Type B pancreatic cell (in vitro differentiated cells): ENCODE measurements around the gene TNRC6A. TPM values are rescaled to one million over a fixed set of nuclear protein-coding genes. Genes with fewer than 3 reads are reported as not detected.
"Not testable (repeated sequence)": the region's sequence is repeated elsewhere in the genome, so short reads cannot be mapped to it uniquely, and the experiment has no call there.

Experiments
- DNase-seq: peaks from one replicate; pipeline ENCODE4 v3.0.0; 2021; ENCODE audit warnings: mixed read lengths; ENCODE audit not compliant: unreplicated experiment; ENCODE audit errors: extremely low spot score
- H3K27ac Mint-ChIP-seq: 2 replicates; pipeline ENCODE4 v1.8.0; 2021; ENCODE audit warnings: mild to moderate bottlenecking, mixed read lengths
- H3K27me3 Mint-ChIP-seq: 2 replicates; pipeline ENCODE4 v1.8.0; 2021; ENCODE audit warnings: mixed read lengths
- H3K36me3 Mint-ChIP-seq: 2 replicates; pipeline ENCODE4 v1.8.0; 2021; ENCODE audit warnings: mixed read lengths
- H3K4me1 Mint-ChIP-seq: one replicate; pipeline ENCODE4 v1.8.0; 2021; ENCODE audit warnings: mixed read lengths; ENCODE audit not compliant: unreplicated experiment
- H3K4me3 Mint-ChIP-seq: 2 replicates; pipeline ENCODE4 v1.8.0; 2021; ENCODE audit warnings: mild to moderate bottlenecking, mixed read lengths
- H3K9me3 Mint-ChIP-seq: 2 replicates; pipeline ENCODE4 v1.8.0; 2021; ENCODE audit warnings: mixed read lengths
- total RNA-seq: library from RNA; stranded (reverse); gene quantifications from 2 replicates; pipeline ENCODE4 v1.2.1, GENCODE V29; 2021; ENCODE audit warnings: low replicate concordance
- TF ChIP-seq, protein P1 (sequence below): fragments of 200-600 bp; sonication (generic); conservative IDR thresholded peaks from 2 replicates; pipeline ENCODE4 v1.5.0; 2021; ENCODE audit warnings: antibody characterized with exemption, mild to moderate bottlenecking

Gene TNRC6A
- total RNA-seq, 1 donor from 2014 or later, result 65.9 TPM

DNA sequence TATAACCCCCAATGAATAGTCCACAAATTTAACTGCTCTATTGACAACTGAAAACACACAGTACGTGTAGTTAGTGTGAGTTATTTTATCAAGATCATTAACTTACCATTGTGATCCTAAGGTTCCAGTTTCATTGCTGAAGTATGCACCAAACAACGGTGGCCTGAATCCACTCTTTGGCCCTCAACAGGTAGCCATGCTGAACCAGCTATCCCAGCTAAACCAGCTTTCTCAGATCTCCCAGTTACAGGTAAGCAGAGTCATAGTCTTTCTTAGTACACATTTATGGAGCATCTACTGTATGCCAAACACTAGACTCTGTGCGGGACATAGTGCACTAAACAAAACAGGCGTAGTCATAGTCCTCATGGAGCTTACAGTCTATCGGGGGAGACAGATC, 76.0 kb downstream of the TNRC6A start:
- Mint-ChIP-seq H3K4me3 (no peak overlapping the region), H3K36me3 (peaks cover 37% of the 10 kb centered on the region), H3K27ac (no peak overlapping the region), H3K4me1 (no peaks in the 10 kb centered on the region), H3K27me3 (no peaks in the 10 kb centered on the region), H3K9me3 (no peaks in the 10 kb centered on the region)
- TF ChIP-seq, protein P1, sequence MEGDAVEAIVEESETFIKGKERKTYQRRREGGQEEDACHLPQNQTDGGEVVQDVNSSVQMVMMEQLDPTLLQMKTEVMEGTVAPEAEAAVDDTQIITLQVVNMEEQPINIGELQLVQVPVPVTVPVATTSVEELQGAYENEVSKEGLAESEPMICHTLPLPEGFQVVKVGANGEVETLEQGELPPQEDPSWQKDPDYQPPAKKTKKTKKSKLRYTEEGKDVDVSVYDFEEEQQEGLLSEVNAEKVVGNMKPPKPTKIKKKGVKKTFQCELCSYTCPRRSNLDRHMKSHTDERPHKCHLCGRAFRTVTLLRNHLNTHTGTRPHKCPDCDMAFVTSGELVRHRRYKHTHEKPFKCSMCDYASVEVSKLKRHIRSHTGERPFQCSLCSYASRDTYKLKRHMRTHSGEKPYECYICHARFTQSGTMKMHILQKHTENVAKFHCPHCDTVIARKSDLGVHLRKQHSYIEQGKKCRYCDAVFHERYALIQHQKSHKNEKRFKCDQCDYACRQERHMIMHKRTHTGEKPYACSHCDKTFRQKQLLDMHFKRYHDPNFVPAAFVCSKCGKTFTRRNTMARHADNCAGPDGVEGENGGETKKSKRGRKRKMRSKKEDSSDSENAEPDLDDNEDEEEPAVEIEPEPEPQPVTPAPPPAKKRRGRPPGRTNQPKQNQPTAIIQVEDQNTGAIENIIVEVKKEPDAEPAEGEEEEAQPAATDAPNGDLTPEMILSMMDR, result no peak
- DNase-seq, result no peak

- Mint-ChIP-seq H3K27ac (no peak overlapping the region), H3K27me3 (no peaks in the 10 kb centered on the region), H3K36me3 (peaks cover 37% of the 10 kb centered on the region), H3K4me1 (no peaks in the 10 kb centered on the region), H3K4me3 (no peak overlapping the region), H3K9me3 (no peaks in the 10 kb centered on the region)
- TF ChIP-seq, protein P1, result no peak
- no peak for DNase-seq
These were observed 77.8 kb downstream of the TNRC6A start for GRCh38 chr16:24807301-24807700.

GRCh38 chr16:24810951-24811843, 81.7 kb downstream of the TNRC6A start:
- Mint-ChIP-seq H3K27ac (peak overlapping the region; percentile 14), H3K4me3 (no peak overlapping the region), H3K36me3 (peaks cover 34% of the 10 kb centered on the region), H3K27me3 (no peaks in the 10 kb centered on the region), H3K9me3 (no peaks in the 10 kb centered on the region), H3K4me1 (no peaks in the 10 kb centered on the region)
- DNase-seq, result no peak
- TF ChIP-seq, protein P1, result no peak

DNA sequence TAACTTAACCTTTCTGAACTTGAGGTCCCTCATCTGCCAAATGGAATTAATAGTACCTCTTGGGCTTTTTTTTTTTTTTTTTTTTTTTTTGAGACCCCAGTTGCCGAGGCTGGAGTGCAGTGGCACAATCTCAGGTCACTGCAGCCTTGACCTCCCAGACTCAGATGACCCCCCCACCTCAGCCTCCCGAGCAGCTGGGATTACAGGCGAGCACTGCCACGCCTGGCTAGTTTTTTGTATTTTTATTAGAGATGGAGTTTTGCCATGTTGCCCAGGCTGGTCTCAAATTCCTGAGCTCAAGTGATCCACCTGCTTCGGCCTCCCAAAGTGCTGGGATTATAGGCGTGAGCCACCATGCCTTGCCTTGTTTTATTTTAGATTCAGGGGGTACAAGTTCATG, 83.4 kb downstream of the TNRC6A start:
- H3K4me3 Mint-ChIP-seq, H3K4me1 Mint-ChIP-seq, H3K27ac Mint-ChIP-seq, H3K27me3 Mint-ChIP-seq, H3K9me3 Mint-ChIP-seq: not testable (repeated sequence)
- H3K36me3 Mint-ChIP-seq, result peaks cover 29% of the 10 kb centered on the region
- DNase-seq, result peak; percentile 36

- DNase-seq, result no peak
- Mint-ChIP-seq H3K4me3 (no peak overlapping the region), H3K9me3 (no peaks in the 10 kb centered on the region), H3K27me3 (no peaks in the 10 kb centered on the region), H3K27ac (no peak overlapping the region), H3K36me3 (peaks cover 44% of the 10 kb centered on the region), H3K4me1 (no peaks in the 10 kb centered on the region)
- TF ChIP-seq, protein P1, result no peak
These were observed 85.6 kb downstream of the TNRC6A start for GRCh38 chr16:24815021-24815420.

- H3K27ac Mint-ChIP-seq, result no peak overlapping the region
- H3K9me3 Mint-ChIP-seq, result no peaks in the 10 kb centered on the region
- H3K36me3 Mint-ChIP-seq, result peaks cover 39% of the 10 kb centered on the region
- H3K27me3 Mint-ChIP-seq, result no peaks in the 10 kb centered on the region
- H3K4me3 Mint-ChIP-seq, result no peak overlapping the region
- H3K4me1 Mint-ChIP-seq, result no peaks in the 10 kb centered on the region
- DNase-seq, result no peak
- TF ChIP-seq, protein P1, result no peak
These were observed 87.2 kb downstream of the TNRC6A start for GRCh38 chr16:24816688-24817087.
